GM19099 (cell line): ENCODE measurements around the gene WDR33.

Source experiments
- POLR2A ChIP-seq: IDR thresholded peaks from 3 replicates; pipeline ENCODE4 v1.6.1; 2011; ENCODE audit warnings: low read depth; ENCODE audit not compliant: insufficient read length; ENCODE audit errors: extremely low read depth

WDR33 gene

DNA sequence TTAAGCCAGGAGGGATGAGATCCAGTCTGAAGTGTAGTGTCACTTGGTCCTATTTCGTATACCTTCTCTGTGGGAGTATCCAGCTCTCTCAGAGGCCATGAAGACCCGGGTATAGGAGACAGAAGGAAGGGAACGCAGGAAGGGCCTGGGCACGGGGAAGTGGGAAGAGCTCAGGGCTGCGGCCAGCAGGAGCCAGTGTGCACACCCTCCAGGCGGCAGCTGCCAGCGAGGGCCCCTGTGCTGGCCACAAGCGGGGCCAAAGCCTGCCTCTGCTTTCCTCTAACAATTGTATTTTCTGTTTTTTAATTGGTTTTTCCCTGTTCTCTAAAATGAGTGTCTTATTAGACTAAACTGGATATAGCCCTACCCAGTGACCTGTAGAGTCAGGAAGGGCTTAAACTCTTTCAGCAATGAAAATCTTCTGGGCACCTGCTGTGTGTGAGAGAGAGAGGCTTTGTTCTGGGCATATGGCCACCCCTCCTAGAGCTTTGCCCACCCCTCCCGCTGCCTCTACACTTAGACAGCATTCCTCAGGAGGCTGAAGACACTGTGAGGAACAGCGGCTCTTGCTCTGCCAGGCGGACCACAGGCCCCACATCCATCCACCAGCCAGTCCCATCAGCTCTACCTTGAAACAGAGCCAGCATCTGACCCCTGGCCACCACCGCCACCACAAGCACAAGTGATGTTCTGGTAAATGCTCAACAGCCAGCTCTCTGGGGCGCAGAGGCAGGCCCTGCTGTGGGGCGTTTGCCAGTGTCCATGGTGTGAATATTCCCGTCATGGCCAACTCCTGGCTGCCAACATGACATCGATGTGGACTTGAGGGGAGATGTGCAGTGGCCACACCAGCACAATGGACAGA, 155.5 kb downstream of the WDR33 start:
- TF ChIP-seq POLR2A = no peak

DNA sequence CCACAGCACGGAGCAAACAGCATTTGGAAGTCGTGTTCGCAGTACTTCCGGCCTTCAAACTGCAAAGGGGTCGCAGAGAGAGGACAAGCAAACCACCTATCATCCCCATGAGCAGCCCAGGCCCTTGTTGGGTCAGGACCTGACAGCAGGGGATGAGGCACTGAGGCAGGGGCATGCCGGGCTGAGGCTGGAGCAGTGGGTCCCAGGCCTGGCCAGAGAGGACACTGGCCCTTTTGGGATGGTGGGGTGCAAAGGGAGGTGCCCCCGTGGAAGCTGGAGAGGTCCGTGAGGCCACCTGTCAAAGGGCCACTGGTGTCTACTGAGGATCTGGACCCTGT, 156.2 kb downstream of the WDR33 start:
- no peak for TF ChIP-seq POLR2A

DNA sequence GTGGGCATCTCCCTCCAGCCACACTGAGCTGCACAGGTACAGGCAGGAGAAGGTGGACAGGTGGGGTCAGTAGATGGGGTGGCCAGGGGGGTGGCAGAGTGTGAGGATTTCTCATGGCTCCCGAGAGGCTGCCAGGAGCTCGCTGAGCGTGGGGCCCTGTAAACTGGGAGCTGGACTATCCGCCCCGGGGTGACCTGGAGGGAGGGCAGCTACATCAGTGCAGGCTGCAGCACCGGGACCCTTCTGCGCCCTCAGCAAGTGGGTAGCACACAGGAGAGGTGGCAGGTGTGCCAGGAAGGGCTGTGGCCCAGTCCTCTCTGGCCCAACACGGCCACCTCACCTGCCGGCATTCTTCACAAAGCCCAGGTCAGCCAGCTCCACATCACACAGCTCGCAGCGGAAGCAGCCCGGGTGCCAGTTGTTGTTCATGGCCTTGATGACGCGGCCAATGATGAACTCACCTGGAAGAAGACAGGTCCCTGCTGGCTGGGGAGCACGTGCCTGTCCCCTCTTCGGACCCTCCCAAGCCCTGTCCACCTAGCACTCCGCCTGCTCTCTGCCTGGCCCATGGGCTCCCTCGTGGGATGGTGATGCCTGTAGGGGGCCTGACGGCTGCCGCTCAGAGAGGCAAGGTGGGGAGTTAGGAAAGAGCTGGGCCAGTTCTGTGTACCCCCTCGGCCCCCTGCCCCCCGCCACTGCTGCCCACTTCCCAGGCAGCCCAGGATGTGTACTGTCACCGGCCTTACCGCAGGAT, 156.7 kb downstream of the WDR33 start:
- no peak for TF ChIP-seq POLR2A

DNA sequence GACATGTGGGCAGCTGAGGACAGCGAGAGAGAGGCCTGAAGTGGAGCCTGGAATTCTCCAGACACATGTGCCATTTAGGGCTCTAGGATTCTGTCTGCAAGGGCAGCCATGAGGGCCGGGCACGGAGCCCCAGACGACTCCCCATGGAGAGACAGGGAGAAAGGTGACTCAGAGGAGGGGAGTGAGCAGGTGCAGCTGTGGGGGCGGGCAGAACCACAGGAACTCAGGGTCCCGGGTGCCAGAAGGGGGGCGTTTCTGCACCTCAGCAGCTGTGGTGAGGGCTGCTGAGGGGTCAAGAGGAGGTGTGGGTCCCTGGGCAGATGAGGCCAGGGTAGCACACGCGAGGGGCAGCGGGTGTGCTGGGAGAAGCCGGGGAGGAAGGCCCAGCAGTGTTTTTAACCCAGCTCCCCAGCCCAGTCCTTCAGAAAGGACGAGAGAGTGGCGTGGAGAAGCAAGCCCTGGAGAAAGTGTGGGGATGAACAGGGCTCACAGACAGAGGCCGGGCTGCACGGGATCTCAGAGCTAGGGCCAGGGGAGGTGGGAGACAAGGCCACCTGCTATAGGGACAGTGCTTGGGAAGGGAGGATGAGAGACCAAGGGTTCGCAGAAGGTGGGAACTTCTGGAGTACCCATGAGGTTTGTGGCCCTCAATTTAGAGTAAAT, 157.4 kb downstream of the WDR33 start:
- TF ChIP-seq POLR2A = no peak

DNA sequence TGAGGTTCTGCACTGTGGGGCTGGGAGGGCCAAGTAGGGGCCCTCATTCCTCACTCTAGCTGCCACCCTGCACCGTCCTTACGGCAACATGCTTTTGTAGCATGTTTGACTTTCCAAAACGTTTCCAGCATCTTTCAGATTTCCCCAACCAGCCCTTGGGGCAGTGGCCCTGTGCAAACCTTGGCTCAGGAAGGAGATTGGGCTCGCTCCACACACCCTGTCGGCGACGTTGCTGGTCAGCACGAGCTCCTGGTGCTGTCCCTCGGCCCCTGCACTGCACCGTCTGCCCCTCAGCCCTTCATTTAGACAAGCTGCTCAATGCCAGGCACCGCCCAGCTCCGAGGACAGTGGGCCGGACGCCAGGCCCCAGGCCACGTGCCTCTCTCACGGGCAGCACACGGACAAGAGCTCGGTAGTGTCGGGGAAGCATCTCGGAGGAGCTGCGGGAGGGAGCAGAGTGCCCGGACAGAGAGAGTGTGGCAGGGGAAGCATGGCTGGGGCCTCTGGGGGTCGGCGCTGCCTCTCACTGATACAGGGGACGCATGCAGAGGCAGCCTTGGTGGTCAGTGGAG, 158.1 kb downstream of the WDR33 start:
- TF ChIP-seq POLR2A = no peak

DNA sequence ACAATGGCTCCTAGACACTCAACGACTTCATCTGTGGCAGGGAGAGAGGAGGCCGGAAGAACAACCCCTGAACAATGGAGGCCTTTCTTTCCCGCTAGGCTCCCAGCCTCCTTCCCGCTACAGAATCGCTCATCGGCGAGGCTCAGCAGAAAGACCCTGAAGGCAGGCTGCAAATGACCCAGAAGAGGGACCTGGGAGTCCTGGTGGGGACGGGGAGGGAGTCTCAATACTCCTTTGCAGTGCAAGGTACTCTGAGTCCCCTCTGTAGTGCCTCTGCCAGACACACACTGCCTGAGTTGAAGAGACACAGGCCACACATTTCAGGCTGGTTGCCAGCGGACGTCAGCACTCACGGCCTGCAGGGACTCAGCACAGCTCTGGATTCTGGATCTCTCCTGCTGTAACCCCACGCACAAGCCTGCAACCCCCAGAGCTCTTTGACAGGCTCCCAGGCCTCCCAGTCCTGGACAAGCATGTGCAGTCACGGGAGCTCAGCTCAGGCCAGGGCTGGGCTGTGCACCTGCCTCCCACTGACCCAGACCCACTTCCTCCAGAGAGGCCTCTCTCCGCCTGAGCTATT, 158.9 kb downstream of the WDR33 start:
- no peak for TF ChIP-seq POLR2A

DNA sequence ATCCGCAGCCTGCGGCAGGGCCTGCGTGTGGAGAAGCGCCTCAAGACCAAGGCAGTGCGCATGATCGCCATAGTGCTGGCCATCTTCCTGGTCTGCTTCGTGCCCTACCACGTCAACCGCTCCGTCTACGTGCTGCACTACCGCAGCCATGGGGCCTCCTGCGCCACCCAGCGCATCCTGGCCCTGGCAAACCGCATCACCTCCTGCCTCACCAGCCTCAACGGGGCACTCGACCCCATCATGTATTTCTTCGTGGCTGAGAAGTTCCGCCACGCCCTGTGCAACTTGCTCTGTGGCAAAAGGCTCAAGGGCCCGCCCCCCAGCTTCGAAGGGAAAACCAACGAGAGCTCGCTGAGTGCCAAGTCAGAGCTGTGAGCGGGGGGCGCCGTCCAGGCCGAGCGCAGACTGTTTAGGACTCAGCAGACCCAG, 159.6 kb downstream of the WDR33 start:
- no peak for TF ChIP-seq POLR2A
